ENCODE results near the gene MRPL41.

DNA sequence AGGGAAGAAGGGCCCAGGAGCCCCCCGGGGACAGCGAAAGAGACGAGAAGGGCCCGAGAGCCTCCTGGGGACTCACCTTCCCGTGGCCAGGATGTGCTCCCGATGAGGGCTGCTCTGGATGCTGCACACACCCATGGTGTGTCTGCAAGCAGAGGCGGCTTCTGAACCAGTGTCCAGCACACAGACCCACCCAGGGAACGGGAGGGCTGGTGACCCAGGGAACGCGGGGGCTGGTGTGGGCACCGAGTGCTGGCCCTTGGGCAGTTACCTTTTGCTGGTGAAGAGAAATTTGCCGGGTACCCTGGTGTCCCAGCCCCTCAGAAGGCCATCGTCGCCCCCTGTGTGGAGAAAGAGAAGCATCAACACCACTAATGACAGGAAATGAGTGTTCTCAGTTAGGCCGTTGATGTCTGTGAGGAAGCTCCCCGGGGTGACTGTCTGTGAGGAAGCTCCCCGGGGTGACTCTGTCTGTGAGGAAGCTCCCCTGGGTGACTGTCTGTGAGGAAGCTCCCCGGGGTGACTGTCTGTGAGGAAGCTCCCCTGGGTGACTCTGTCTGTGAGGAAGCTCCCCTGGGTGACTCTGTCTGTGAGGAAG lies 13.2 kb downstream of the MRPL41 start:
- TF ChIP-seq EZH2 (IDR thresholded peaks at IDR 0.05; ENCODE audit: borderline replicate concordance, low read depth, low read length, poor library complexity, severe bottlenecking): no peak
- TF ChIP-seq, protein P1, sequence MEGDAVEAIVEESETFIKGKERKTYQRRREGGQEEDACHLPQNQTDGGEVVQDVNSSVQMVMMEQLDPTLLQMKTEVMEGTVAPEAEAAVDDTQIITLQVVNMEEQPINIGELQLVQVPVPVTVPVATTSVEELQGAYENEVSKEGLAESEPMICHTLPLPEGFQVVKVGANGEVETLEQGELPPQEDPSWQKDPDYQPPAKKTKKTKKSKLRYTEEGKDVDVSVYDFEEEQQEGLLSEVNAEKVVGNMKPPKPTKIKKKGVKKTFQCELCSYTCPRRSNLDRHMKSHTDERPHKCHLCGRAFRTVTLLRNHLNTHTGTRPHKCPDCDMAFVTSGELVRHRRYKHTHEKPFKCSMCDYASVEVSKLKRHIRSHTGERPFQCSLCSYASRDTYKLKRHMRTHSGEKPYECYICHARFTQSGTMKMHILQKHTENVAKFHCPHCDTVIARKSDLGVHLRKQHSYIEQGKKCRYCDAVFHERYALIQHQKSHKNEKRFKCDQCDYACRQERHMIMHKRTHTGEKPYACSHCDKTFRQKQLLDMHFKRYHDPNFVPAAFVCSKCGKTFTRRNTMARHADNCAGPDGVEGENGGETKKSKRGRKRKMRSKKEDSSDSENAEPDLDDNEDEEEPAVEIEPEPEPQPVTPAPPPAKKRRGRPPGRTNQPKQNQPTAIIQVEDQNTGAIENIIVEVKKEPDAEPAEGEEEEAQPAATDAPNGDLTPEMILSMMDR (conservative IDR thresholded peaks at IDR 0.05; ENCODE audit: low read depth, low read length): no peak

Data from A673 (cell line).